Stimulated activated CD8-positive, alpha-beta memory T cell treated with anti-CD3 and anti-CD28 coated beads, Interleukin-2, amount 100 ng/mL, for 1 hour (primary cell): Measurements from ENCODE around the gene MUC4.

Experiments
- DNase-seq, 2 donors: peaks; one replicate each; pipeline ENCODE4 v3.0.0-alpha.2; 2020; ENCODE audit warnings: low read depth in 2 of 2

The MUC4 gene

GRCh38 chr3:195699388-195699771, 112.3 kb downstream of the MUC4 start:
- DNase-seq: no peak

GRCh38 chr3:195698647-195699387, 112.9 kb downstream of the MUC4 start:
- no peak for DNase-seq

- no peak for DNase-seq
Observed at GRCh38 chr3:195698325-195698646, 113.4 kb downstream of the MUC4 start.

- DNase-seq: no peak
Observed at GRCh38 chr3:195697582-195698324, 114.0 kb downstream of the MUC4 start.
